IMR-90 (cell line): ENCODE results near the gene ASAP2. TPM values are rescaled to one million over a fixed set of nuclear protein-coding genes. Genes with fewer than 3 reads are reported as not detected.
A peak's percentile ranks its signal among the peaks of the same experiment; 100 is the strongest.

Source experiments
- ATAC-seq: fragments of 200-7000 bp; cut with Tn5 transposase; 2 replicates; pipeline ENCODE4 v1.9.1; 2020; ENCODE audit warnings: low read depth, mild to moderate bottlenecking, moderate library complexity
- BruUV-seq: library from RNA; stranded (reverse); fragments of 400-500 nt; replicated peaks from 2 replicates; lab custom pipeline; 2021; lab: Mats Ljungman, UMichigan
- CTCF ChIA-PET: fragments of 300-600 bp; formaldehyde crosslinking; extraction: SDS; loops from one replicate; lab custom pipeline; 2021; ENCODE audit warnings: antibody characterized with exemption; lab: Yijun Ruan, JAX
- POLR2A ChIA-PET: fragments of 300-600 bp; sonication (Branson Sonifier 250); formaldehyde crosslinking; loops from one replicate; lab custom pipeline; 2022; ENCODE audit warnings: antibody characterized with exemption; ENCODE audit not compliant: unreplicated experiment; lab: Charles Lee
- DNase-seq: peaks from one replicate; pipeline ENCODE4 v3.0.0; 2013
- H2AFZ ChIP-seq: replicated peaks from 2 replicates; pipeline ENCODE3; 2013; ENCODE audit warnings: low read length, mild to moderate bottlenecking; ENCODE audit not compliant: poor library complexity
- H2AK5ac ChIP-seq: 2 replicates; pipeline ENCODE4 v1.6.1; 2013; ENCODE audit warnings: low read depth, low read length, inconsistent platforms
- H2AK9ac ChIP-seq: replicated peaks from 2 replicates; pipeline ENCODE3; 2013; ENCODE audit warnings: mild to moderate bottlenecking, low read depth, low read length, moderate library complexity; ENCODE audit not compliant: poor library complexity
- H2BK120ac ChIP-seq: 2 replicates; pipeline ENCODE4 v1.6.1; 2013; ENCODE audit warnings: low read depth, low read length, inconsistent platforms
- H2BK15ac ChIP-seq: 3 replicates; pipeline ENCODE4 v1.6.1; 2013; ENCODE audit warnings: low read depth, low read length, inconsistent platforms
- H2BK20ac ChIP-seq: 2 replicates; pipeline ENCODE4 v1.6.1; 2013; ENCODE audit warnings: low read depth, mild to moderate bottlenecking, inconsistent platforms, low read length, moderate library complexity
- H2BK5ac ChIP-seq: 2 replicates; pipeline ENCODE4 v1.6.1; 2013; ENCODE audit warnings: mild to moderate bottlenecking, low read depth, low read length, inconsistent platforms; ENCODE audit not compliant: poor library complexity, severe bottlenecking
- H3K14ac ChIP-seq: replicated peaks from 2 replicates; pipeline ENCODE4 v1.6.1; 2013; ENCODE audit warnings: low read depth, low read length, inconsistent platforms
- H3K18ac ChIP-seq: 2 replicates; pipeline ENCODE4 v1.6.1; 2013; ENCODE audit warnings: low read depth, low read length, control low read depth
- H3K23ac ChIP-seq: 2 replicates; pipeline ENCODE4 v1.6.1; 2013; ENCODE audit warnings: low read depth, low read length, inconsistent platforms
- H3K27ac ChIP-seq: 2 replicates; pipeline ENCODE4 v1.5.1; 2013; ENCODE audit warnings: mild to moderate bottlenecking, control low read depth, low read length; ENCODE audit not compliant: insufficient read depth
- H3K27me3 ChIP-seq: 2 replicates; pipeline ENCODE4 v1.6.1; 2013; ENCODE audit warnings: low read length; ENCODE audit not compliant: control insufficient read depth, insufficient read depth
- H3K36me3 ChIP-seq: 2 replicates; pipeline ENCODE4 v1.6.1; 2013; ENCODE audit warnings: low read length, mixed read lengths; ENCODE audit not compliant: control insufficient read depth, insufficient read depth
- H3K4ac ChIP-seq: 2 replicates; pipeline ENCODE4 v1.6.1; 2013; ENCODE audit warnings: low read depth, low read length, inconsistent platforms
- H3K4me1 ChIP-seq: 2 replicates; pipeline ENCODE4 v1.6.1; 2013; ENCODE audit warnings: low read length, mixed read lengths; ENCODE audit not compliant: control insufficient read depth, insufficient read depth
- H3K4me2 ChIP-seq: 2 replicates; pipeline ENCODE4 v1.6.1; 2013; ENCODE audit warnings: low read depth, mild to moderate bottlenecking, control low read depth, low read length, moderate library complexity
- H3K4me3 ChIP-seq: 2 replicates; pipeline ENCODE4 v1.5.1; 2013; ENCODE audit warnings: low read depth, mild to moderate bottlenecking, control low read depth, low read length, moderate library complexity; ENCODE audit not compliant: insufficient read depth
- H3K56ac ChIP-seq: 2 replicates; pipeline ENCODE4 v1.6.1; 2013; ENCODE audit warnings: low read length, inconsistent platforms; ENCODE audit not compliant: insufficient read depth; ENCODE audit errors: extremely low read depth
- H3K79me1 ChIP-seq, 2 experiments: 2 replicates each; pipeline ENCODE4 v1.6.1; 2013; ENCODE audit warnings: low read length in 2 of 2, inconsistent platforms in 1 of 2, low read depth in 1 of 2
- H3K9ac ChIP-seq: 2 replicates; pipeline ENCODE4 v1.6.1; 2013; ENCODE audit warnings: low read depth, low read length, control low read depth
- H3K9me1 ChIP-seq: 2 replicates; pipeline ENCODE4 v1.6.1; 2013; ENCODE audit warnings: low read length, inconsistent platforms; ENCODE audit not compliant: insufficient read depth
- H3K9me3 ChIP-seq: 2 replicates; pipeline ENCODE4 v1.6.1; 2013; ENCODE audit warnings: low read length; ENCODE audit not compliant: control insufficient read depth, insufficient read depth
- H4K20me1 ChIP-seq: 2 replicates; pipeline ENCODE4 v1.6.1; 2013; ENCODE audit warnings: low read length, inconsistent platforms; ENCODE audit not compliant: insufficient read depth
- H4K5ac ChIP-seq: 2 replicates; pipeline ENCODE4 v1.6.1; 2013; ENCODE audit warnings: mild to moderate bottlenecking, low read depth, low read length, control low read depth
- H4K8ac ChIP-seq, 2 experiments: 2 replicates each; pipeline ENCODE4 v1.6.1; 2013; ENCODE audit warnings: low read depth in 2 of 2, low read length in 2 of 2, control low read depth in 1 of 2, inconsistent platforms in 1 of 2
- H4K91ac ChIP-seq: 2 replicates; pipeline ENCODE4 v1.6.1; 2013; ENCODE audit warnings: low read depth, low read length, inconsistent platforms; ENCODE audit not compliant: insufficient read depth
- CEBPB ChIP-seq: IDR thresholded peaks from 2 replicates; pipeline ENCODE4 v1.6.1; 2012; ENCODE audit warnings: low read depth, low read length, improper control_type of control experiment
- CHD1 ChIP-seq: IDR thresholded peaks from 2 replicates; pipeline ENCODE4 v1.6.1; 2012; ENCODE audit warnings: low read depth, low read length, improper control_type of control experiment
- CTCF ChIP-seq: conservative IDR thresholded peaks from 2 replicates; pipeline ENCODE4 v1.5.1; 2012; ENCODE audit warnings: mild to moderate bottlenecking, low read depth, low read length, improper control_type of control experiment
- MAFK ChIP-seq: IDR thresholded peaks from 2 replicates; pipeline ENCODE4 v1.6.1; 2012; ENCODE audit warnings: low read depth, low read length, improper control_type of control experiment
- MAZ ChIP-seq: IDR thresholded peaks from 2 replicates; pipeline ENCODE4 v1.6.1; 2012; ENCODE audit warnings: low read depth, mild to moderate bottlenecking, low read length, improper control_type of control experiment, moderate library complexity, borderline replicate concordance
- MXI1 ChIP-seq: IDR thresholded peaks from 2 replicates; pipeline ENCODE4 v1.6.1; 2012; ENCODE audit warnings: low read depth, mild to moderate bottlenecking, low read length, moderate library complexity, borderline replicate concordance
- NFE2L2 ChIP-seq: fragments of 150-350 bp; IDR thresholded peaks from 2 replicates; pipeline ENCODE4 v1.6.1; 2016; ENCODE audit warnings: low read depth, mild to moderate bottlenecking, low read length
- RAD21 ChIP-seq: IDR thresholded peaks from 2 replicates; pipeline ENCODE4 v1.6.1; 2012; ENCODE audit warnings: low read length, improper control_type of control experiment
- RCOR1 ChIP-seq: IDR thresholded peaks from 2 replicates; pipeline ENCODE4 v1.6.1; 2012; ENCODE audit warnings: mild to moderate bottlenecking, low read length, improper control_type of control experiment; ENCODE audit not compliant: insufficient replicate concordance
- SMC3 ChIP-seq: fragments of 150-350 bp; IDR thresholded peaks from 2 replicates; pipeline ENCODE4 v1.6.1; 2016; ENCODE audit warnings: low read depth, mild to moderate bottlenecking, antibody characterized with exemption, low read length, moderate library complexity
- WGBS, 2 experiments: methylation state at CpG; one replicate each; pipeline versions ENCODE4 v1.1.5 to v1.1.7; 2013; ENCODE audit warnings: missing lambda C conversion rate in 2 of 2; ENCODE audit not compliant: insufficient read length in 1 of 2; ENCODE audit errors: extremely low coverage in 2 of 2; 5-methylcytosine and 5-hydroxymethylcytosine counted together
- dilution Hi-C: fragments of 300-500 bp; cut with HindIII; formaldehyde crosslinking; loops from one replicate; pipeline ENCODE4 v1.14.3; 2018; ENCODE audit warnings: low sequenced_read_pairs; ENCODE audit not compliant: unreplicated experiment
- in situ Hi-C: fragments of 300-500 bp; cut with MboI; formaldehyde crosslinking; loops from 3 replicates; pipeline ENCODE4 v1.14.3; 2019; ENCODE audit warnings: low sequenced_read_pairs, inconsistent platforms, mixed read lengths
- intact Hi-C: fragments of 100-400 bp; cut with micrococcal nuclease; formaldehyde crosslinking; loops from 2 replicates; pipeline ENCODE4 v1.10.0; 2022
- polyA plus RNA-seq, 3 experiments: library from polyadenylated mRNA; depleted of rRNA; stranded (reverse); fragments of >200 nt; gene quantifications; 2 replicates each; pipeline ENCODE4 v1.2.3, GENCODE V29; 2012; ENCODE audit warnings: low replicate concordance in 1 of 3
- total RNA-seq: library from RNA; depleted of rRNA; stranded (reverse); fragments of >200 nt; gene quantifications from 2 replicates; pipeline ENCODE4 v1.2.3, GENCODE V29; 2012
- TF ChIP-seq, protein P1 (sequence below): fragments of 150-350 bp; IDR thresholded peaks from 2 replicates; pipeline ENCODE4 v1.6.1; 2016; ENCODE audit warnings: low read depth, mild to moderate bottlenecking, low read length, moderate library complexity, borderline replicate concordance

The ASAP2 gene
- total and polyA plus RNA-seq, 2 of the 4 experiments (the other 2 are of a cell fraction), result 19.7 to 28.1 TPM

- no peak for TF ChIP-seq CTCF
Observed at GRCh38 chr2:9208875-9209274, 2.3 kb downstream of the ASAP2 start (continued).

DNA sequence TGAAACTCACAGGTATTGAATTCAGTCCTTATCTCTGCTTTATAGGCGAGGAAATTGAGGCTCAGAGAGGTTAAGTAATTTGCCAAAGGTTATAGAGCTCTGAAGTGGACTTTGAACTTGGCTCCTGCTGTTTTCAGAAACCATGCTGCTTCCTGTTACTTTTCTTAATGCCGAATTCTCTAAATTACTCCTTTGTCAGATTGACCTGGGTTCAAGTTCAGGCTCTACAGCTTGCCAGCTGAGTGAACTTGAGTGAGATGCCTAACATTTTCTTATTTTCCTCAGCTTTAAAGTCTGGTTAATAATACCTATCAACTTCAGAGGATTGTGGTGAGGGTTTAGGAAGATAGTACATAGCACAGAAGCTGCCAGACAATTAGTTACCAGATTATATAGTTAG lies 3.4 kb downstream of the ASAP2 start:
- in situ Hi-C loops, result no loop called here
- Histone ChIP-seq H3K36me3 (no peaks in the 10 kb centered on the region), H3K14ac (no peak overlapping the region; the same call in 1 of the 2 replicates), H2AK5ac (no peak overlapping the region), H3K4me2 (no peak overlapping the region), H3K18ac (no peak overlapping the region; the same call in 1 of the 2 replicates), H3K79me1 (peaks cover 18 to 58% of the 10 kb centered on the region in 2 experiments; a peak in 3 of 4 replicates), H2AFZ (no peak overlapping the region), H4K5ac (no peak overlapping the region; the same call in 1 of the 2 replicates), H4K20me1 (peaks cover 55% of the 10 kb centered on the region; the same call in 1 of the 2 replicates), H4K8ac (peak overlapping the region in 1 of 2 experiments; percentile 5; a peak in 1 of 4 replicates), H2AK9ac (no peak overlapping the region), H3K9me3 (no peaks in the 10 kb centered on the region), H2BK20ac (no peak overlapping the region), H3K4ac (peak overlapping the region; percentile 15; the same call in 1 of the 2 replicates), H2BK5ac (no peak overlapping the region), H3K23ac (peak overlapping the region; percentile 36), H3K4me3 (no peak overlapping the region), H4K91ac (no peak overlapping the region; the same call in 1 of the 2 replicates), H3K27me3 (no peaks in the 10 kb centered on the region), H3K27ac (no peak overlapping the region), H3K9ac (no peak overlapping the region), H2BK120ac (0 out of 2 replicates have a peak overlapping the region, but pooled peaks have one; percentile 9), H2BK15ac (peak overlapping the region; percentile 43; the same call in 1 of the 3 replicates), H3K56ac (no peak overlapping the region), H3K4me1 (peaks cover 19% of the 10 kb centered on the region), H3K9me1 (peaks cover 32% of the 10 kb centered on the region)
- no TSS peak for BruUV-seq
- DNase-seq (no peak), ATAC-seq (no peak)
- POLR2A ChIA-PET, result no interaction called here
- CTCF ChIA-PET, result no interaction called here
- no CpG with 5 or more reads among the region's 2 CpGs for WGBS, 2 experiments
- intact Hi-C loops, result no loop called here
- dilution Hi-C loops, result no loop called here
- TF ChIP-seq, protein P1, sequence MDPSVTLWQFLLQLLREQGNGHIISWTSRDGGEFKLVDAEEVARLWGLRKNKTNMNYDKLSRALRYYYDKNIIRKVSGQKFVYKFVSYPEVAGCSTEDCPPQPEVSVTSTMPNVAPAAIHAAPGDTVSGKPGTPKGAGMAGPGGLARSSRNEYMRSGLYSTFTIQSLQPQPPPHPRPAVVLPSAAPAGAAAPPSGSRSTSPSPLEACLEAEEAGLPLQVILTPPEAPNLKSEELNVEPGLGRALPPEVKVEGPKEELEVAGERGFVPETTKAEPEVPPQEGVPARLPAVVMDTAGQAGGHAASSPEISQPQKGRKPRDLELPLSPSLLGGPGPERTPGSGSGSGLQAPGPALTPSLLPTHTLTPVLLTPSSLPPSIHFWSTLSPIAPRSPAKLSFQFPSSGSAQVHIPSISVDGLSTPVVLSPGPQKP, result no peak
- TF ChIP-seq MXI1, result no peak
- no peak for TF ChIP-seq RAD21
- TF ChIP-seq MAFK, result no peak
- no peak for TF ChIP-seq RCOR1
- no peak for TF ChIP-seq CTCF
- TF ChIP-seq CHD1, result no peak
- no peak for TF ChIP-seq MAZ
- TF ChIP-seq CEBPB, result no peak
- no peak for TF ChIP-seq NFE2L2
- no peak for TF ChIP-seq SMC3
